UCSD-AML1 (cell line): Measurements from ENCODE around the gene SRPX.

Experiments used
- DNase-seq: peaks from one replicate; lab custom pipeline; 2025; ENCODE audit not compliant: unreplicated experiment; lab: John Stamatoyannopoulos, UW

The SRPX gene

DNA sequence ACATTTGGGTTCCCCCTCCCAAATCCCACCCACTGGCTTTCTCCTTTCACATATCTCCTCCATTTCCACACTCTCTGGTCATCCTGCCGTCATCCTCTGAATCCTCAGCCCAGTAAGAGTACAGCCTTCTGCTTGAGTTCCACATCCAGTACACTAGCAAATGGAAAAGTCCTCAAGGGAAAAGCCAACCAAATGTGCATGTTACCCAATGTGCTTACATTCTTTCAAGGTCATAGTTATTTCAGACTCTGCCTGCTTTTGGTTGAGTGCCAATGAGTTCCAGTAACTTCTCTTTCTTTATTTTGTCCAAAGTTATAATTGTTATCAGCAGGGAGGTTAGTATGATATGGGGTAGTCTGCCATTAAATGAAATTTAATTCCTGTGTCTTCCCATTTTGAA lies 78.1 kb downstream of the SRPX start:
- no peak for DNase-seq

DNA sequence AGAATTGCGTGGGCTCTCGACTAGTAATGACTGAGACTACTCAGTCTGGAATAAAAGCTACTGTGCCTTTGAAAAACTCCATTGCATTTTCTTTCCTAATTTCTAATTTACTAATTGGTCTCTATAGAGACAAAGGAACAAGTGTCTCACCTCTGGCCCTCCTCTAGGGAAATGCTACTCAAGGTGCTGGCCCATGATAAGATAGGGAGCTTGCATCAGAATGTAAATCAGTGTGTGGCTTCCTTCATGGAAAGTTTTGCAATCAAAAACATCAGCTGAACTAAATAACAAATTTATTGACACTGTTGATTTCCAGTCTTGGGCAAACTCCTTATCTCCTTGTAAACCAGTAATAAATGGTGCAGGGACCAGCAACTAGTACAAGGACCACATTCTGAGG lies 81.8 kb downstream of the SRPX start:
- no peak for DNase-seq

DNA sequence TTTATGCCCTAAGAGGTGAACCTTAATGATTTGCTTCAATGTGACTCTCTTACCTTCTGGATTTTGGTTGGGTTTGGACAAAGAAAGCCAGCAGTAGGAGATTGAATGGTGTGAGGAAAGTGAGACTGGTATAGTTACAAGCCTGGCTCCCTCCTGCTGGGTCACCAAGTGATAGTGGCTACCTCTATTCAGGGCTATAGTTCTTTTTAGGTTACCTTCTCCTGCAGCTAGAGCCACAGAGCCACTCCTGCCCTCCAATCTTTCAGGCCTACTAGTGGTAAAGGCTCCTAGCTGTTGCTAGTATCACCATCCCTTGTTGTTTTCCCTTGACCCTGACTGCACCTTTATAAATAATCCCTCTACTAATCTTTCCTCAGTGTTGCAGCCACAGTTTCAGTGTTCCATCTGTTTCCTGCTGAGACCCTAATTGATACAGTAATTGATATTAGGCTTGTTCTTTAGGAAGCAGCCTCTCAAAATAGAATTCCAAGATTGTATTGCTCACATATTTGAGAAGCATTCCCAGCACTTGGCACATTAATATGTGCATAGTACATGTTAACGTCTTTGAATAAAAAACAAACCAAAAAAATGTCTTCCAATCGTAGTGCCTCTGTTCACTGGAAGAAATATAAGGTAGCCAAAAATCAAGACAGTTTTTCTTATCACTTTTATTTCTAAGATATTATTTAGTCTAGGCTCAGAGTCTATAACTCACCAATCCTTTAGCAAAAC lies 82.3 kb downstream of the SRPX start:
- no peak for DNase-seq

DNA sequence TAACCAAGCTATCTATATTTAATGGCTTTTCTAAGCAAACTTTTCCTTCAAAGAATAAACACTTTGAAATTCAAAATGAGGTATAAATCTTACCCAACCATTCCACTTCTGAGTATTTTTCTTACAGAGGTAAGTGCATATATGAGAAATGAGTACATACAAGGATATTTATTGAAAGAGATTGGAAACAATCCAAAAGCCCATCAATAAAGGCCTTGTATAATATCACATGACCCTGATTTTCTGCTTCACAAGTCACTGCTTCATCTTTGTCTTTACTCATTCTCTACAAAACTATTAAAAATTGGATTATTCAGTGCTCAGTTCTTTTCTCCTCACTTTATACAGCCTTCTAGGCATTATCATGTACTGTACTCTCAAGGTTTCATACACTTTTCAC lies 91.3 kb downstream of the SRPX start:
- DNase-seq, result no peak

DNA sequence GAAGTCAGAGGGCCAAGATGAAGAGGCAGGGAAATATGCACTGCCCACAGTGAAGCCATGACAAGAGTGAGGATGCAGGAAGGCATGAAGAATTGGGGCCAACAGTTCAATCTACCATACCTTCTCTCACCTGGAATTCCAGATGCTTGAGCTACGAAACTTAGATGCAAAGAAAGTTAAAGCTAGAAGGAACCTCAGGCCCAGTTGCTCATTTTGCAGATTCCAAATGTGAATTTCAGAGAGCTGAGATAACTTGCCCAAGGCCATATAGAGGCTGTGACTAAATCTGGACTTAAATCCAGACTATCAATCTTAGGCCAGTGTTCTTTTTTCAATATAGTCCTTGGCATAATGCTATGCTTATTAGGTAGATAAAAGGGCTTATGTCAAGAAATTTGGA lies 92.7 kb downstream of the SRPX start:
- DNase-seq, result no peak

DNA sequence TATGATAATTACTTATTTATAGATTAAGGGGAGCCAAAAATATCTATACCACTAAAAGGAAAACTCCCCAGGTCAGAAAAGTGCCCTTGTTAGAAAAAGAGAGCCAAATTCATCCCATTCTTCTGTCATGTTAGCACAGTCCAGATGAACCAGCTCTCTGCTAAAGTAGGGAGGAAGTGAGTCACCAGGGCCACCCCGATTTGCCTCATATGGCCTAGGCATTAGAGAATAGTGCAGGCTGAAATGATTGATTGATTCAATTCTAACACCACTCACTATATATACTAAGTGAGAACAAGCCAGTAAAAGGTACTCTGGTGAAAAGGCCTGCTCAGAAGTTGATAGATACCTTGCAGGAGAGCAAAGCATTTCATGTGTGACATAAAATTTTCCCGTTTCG lies 94.5 kb downstream of the SRPX start:
- DNase-seq, result no peak

DNA sequence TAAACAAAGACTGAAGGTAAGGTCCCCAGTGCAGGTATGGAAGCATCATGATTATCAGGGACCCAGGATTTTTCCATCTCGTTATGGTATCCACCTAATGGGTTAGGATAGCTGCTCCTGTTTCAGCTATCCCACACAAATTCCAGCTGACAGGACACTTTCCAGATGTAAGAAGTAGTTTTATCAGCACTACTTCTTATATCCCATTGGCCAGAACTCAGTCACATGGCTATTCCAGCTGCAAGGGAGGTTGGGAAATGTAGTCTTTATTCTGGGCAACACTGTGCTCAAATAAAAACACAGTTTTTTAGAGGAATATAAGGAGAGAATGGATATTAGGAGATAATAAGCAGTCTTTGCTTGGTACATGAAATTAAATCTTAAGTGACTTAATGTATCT lies 96.7 kb downstream of the SRPX start:
- no peak for DNase-seq

DNA sequence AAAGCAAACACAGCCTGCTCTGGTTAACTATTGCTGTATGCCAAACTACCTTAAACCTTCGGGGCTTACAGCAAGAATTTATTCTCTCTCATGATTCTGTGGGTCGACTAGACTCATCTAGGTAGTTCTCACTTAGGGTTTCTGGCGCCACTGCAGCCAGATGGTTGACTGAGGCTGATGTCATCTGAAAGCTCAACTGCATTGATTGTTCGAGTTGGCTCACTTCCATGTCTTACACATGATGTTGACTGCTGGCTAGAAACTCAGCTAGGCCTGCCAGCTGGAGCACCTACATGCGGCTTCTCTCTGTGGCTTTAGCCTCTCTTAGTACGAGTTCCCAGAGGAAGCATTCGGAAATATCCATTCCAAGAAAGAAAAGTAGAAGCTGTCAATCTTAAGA lies 103.2 kb downstream of the SRPX start:
- DNase-seq, result no peak

DNA sequence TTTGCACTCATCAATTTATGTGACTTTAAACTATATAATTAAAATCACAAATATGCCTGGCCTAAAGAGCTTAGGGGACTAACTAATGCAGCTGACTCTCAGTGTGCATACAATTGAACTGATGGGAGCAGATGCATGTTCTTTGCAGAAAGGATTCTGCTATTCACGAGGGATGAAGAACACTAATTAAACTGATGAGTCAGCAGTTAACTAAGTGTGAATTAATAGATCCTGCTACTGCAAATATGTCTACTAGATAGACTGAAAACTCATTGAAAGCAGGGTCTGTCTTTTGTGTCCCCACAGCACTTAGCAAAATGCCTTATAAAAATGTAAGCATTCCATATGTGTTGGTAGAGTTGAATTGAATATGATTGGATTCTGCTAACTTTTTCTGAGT lies 104.0 kb downstream of the SRPX start:
- no peak for DNase-seq

DNA sequence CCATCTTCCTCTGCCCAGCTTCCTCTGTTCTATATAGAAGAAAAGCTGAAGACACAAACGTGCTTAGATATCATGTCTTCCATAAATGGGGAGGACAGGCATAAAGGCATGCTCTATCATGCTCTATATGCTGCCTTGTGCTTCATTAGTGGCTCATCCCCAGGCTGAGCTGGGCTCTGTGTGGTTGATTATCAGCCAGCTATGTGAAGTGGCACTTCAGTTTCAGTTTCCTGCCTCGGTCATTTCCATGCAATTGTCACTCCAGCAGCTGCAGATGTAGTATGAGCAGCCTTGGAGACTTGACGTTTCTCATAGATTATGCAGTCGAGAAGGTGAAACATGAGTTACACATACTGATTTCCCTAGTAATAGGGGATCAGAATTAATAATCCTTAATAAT lies 108.1 kb downstream of the SRPX start:
- DNase-seq, result no peak

DNA sequence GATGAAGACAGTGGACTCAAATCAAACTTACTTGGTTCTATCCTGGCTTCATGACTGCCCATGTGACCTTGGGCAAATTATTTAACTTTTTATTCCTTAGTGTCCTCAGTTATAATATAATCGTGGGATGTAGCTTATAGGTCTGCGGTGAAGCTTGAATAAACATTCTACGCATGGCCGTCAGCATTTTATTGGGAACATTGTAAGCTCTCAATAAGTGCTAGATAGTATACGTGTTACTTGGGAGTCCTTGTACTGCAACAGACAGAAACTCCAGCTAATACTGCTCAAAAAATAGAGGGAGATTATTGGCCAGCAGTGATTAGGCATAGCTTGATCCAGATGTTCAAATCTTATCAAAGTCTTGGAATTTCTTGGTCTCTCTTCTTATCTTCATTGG lies 109.5 kb downstream of the SRPX start:
- DNase-seq, result no peak

DNA sequence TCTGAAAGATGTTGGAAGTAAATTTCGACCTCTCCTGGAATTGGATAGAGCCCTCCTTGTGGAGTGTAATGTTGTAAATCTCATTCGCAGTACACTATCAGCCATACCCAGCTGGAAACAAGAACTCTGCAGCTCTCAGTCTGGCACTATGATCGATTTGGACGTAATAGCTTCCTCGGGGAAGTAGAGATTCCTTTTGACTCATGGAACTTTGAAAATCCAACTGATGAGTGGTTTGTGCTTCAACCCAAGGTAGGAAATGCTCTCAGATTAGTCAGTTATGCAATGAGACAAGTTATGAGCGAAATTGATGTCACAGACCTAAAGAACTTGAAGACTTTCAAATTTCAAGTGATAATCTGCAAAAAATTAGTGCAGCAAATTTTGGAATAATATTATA lies 110.4 kb downstream of the SRPX start:
- no peak for DNase-seq

DNA sequence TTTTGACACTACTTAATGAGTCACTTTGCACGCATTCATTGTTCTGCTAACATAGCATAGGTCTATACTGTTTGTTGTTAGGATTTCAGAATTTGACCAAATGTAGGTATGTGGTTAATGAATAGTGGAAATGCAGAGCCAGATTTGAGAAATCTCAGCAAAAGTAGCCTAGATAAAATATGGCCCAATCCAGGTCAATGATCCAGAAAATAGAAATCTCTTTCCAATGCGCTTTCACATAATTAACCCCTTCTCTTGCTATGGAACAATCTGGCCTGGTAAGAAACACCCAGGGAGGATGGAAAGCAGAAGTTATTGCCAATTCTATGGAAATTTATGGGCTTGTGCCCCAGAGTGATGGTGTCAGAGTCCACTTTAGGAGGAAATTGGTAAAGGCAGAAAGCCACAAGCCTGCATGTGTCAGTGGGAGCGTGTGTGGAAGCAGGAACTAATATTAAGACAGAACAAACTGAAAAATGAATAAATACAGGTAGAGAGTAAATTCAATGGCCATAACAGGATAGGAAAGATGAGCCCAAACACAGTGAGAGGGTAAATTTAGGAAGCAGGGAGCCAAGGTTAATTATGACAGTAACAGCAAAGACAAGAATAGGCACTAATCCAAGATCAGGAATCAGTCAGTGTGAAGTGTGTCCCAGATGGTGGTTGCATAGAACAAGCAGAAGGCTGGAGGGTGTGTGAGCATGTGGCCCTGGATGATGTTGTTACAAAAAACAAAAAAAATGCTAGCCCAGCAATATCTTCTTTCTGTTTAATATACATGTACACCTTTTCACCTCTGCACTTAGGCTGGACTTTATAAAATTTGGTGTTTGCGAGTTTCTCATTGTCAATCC lies 111.4 kb downstream of the SRPX start:
- DNase-seq, result no peak

DNA sequence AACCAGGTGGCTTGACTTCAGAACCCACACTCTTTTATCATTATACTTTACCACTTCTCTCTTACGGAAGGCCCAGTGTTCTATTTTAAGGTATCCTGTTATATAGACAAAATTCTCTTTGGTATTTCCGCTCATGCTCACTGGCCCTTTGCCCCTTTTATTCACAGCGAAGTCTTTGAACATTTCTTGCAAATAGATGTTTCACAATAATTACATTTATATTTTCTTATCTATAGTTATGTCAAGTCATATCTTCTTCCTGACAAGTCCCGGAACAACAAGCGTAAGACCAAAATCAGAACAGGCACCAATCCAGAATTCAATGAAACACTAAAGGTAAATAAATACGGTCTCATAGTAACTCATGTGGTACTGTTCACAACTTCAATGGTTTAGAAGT lies 112.3 kb downstream of the SRPX start:
- no peak for DNase-seq

DNA sequence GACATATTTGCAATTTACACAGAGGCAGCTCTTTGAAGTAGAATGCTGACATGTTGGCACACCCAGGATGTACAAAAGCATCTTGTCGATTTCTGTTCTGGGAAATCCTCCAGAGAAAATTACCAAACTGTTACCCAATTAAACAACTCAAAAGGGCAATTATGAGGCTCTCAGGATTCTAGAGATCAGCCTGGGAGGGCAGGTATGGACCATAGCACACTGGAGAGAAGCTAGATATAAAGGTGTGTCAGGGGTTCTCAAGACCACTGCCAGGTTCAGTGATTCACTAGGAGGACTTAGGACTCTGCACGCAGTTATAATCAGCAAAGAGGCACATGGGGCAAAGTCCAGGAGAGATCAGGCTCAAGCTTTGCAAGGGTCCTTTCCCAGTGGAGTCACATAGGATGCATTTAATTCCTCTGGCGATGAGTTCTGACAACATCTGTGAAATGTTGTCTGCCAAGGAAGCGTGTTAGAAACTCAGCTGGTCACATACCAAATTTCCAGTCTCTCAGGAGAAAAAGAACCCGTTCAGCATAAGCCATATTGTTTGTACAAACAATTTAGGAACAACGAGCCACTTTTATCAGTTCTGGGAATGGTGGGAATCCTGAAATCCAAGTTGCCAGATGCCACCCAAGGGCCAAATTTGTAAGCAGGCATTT lies 113.5 kb downstream of the SRPX start:
- no peak for DNase-seq

DNA sequence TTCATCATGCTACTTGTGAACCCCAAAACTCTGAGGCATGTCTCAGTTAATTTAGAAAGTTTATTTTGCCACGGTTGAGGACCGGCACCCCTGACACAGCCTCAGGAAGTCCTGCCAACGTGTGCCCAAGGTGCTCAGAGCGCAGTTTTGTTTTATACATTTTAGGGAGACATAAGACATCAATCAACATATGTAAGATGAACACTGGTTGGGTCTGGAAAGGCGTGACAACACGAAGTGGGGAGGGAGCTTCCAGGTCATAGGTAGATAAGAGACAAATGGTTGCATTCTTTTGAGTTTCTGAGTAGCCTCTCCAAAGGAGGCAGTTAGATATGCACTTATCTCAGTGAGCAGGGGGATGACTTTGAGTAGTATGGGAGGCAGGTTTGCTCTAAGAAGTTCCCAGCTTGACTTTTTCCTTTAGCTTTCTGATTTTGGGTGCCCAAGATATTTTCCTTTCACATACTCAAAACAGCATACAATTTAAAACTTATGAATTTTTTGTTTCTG lies 115.4 kb downstream of the SRPX start:
- DNase-seq, result no peak

DNA sequence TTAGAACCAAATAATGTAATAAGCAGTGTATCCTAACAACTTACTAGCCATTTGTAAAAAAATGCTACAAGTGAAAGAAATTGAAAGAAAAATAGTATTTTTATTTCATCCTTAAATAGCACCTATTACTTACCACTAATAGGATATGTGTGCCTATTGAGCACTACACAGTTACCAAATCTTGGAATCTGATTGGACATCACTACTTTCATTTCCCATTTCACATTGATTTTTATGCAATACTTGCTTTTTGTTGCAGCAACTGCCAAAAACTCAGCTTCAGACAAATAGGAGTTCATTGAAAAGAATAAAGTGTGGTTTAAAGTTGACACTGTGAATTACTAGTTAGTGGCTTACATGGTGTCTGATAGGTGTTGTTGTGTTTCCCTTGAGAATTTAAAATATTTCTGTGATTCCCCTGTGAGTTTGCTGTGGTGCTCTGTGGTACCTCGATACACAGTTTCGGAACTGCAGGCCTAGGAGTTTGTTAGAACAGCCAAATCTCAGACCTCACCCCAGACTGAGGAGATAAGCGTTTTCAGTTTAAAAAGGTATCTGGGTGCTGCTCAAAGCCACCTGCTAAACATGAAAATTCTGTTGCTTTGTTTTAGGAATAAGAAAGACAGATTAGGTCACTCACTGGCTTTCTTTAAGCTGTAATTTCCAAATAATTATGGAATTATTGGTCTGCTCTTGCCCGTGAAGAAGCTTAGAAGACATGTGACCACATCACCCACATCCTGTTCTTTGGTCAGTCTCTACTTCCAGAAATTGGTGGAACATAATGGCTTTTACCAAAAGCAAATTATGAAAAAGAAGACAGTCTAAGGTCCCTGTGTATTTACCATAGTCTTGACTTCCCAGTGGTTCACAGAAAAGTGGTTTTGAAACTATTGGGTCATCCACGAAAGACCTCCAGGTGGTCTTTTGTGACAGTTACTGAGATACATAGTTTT lies 116.5 kb downstream of the SRPX start:
- DNase-seq, result no peak

DNA sequence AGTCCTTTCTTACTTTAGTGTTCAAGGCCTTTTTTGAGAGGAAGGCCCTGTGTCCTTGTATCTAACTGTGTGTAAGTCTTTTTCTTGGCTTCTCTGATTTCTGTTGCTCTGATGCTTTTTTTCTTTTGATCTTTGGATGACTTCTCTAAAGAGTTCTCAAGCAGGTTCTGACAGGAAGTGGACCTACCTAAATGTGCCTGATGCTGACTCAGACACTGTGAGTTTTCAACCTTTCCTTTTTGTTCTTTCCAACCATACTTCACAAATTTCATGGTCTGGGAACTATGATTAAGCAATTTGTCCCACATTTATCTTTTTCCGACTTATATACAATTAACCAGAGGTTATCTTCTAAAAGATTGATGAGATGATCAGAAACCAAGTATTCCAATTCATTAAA lies 117.8 kb downstream of the SRPX start:
- DNase-seq, result no peak

DNA sequence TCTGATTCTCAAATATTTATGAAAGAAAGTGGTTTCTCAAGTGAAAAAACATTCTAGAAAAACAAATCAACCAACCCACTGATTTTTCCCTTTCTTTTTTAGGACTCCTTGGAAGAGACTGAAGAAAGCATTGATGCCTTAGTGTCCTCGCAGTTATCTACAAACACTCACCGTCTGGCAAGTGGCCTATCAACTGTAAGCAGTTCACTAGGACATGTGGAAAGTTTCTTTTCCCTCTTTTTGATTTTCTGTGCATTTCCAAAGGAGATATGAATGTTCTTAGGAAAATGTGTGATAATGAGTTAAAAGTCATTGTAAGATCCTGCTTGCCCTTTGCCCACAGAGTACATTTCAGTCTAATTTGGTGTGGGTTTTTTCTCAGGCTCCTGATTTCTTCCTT lies 118.4 kb downstream of the SRPX start:
- DNase-seq, result no peak

DNA sequence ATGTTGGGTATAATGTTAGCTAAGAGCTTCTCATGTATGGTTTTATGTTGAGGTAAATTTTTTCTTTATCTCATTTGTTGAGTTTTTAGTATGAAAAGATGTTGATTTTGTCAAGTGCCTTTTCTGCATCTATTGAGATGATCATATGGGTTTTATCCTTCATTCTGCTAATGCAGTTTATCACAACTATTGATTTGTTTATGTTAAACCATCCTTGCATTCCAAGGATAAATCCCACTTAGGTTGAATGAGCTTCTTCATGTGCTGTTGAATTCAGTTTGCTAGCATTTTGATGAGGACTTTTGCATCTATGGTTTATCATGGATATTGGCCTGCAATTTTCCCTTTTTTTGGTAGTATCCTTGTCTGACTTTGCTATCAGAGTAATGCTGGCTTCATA lies 121.0 kb downstream of the SRPX start:
- DNase-seq, result no peak
